Fibroblast of skin of right quadriceps (primary cell): ENCODE measurements around the gene SLC15A5.

Source experiments
- DNase-seq: peaks from one replicate; pipeline ENCODE4 v3.0.0-alpha.2; 2013

The SLC15A5 gene

GRCh38 chr12:16258963-16259362 lies 18.5 kb downstream of the SLC15A5 start:
- no peak for DNase-seq

GRCh38 chr12:16246264-16246663 lies 31.2 kb downstream of the SLC15A5 start:
- DNase-seq, result no peak

GRCh38 chr12:16245209-16245608 lies 32.3 kb downstream of the SLC15A5 start:
- no peak for DNase-seq

GRCh38 chr12:16243487-16244412 lies 33.7 kb downstream of the SLC15A5 start:
- DNase-seq, result no peak

- DNase-seq, result no peak
Measured at GRCh38 chr12:16241346-16241745, 36.1 kb downstream of the SLC15A5 start.

GRCh38 chr12:16238661-16239060 lies 38.8 kb downstream of the SLC15A5 start:
- no peak for DNase-seq

GRCh38 chr12:16229676-16230075 lies 47.8 kb downstream of the SLC15A5 start:
- DNase-seq, result no peak

- DNase-seq, result no peak
Measured at GRCh38 chr12:16228067-16228466, 49.4 kb downstream of the SLC15A5 start.

GRCh38 chr12:16225692-16226091 lies 51.8 kb downstream of the SLC15A5 start:
- no peak for DNase-seq

GRCh38 chr12:16224196-16224595 lies 53.3 kb downstream of the SLC15A5 start:
- DNase-seq, result no peak

- no peak for DNase-seq
Measured at GRCh38 chr12:16221776-16222175, 55.7 kb downstream of the SLC15A5 start.

GRCh38 chr12:16220120-16220519 lies 57.4 kb downstream of the SLC15A5 start:
- DNase-seq, result no peak

GRCh38 chr12:16218934-16219751 lies 58.3 kb downstream of the SLC15A5 start:
- no peak for DNase-seq

GRCh38 chr12:16218234-16218633 lies 59.3 kb downstream of the SLC15A5 start:
- DNase-seq, result no peak

GRCh38 chr12:16211731-16212130 lies 65.8 kb downstream of the SLC15A5 start:
- DNase-seq, result no peak

GRCh38 chr12:16198884-16199283 lies 78.6 kb downstream of the SLC15A5 start:
- DNase-seq, result no peak

- DNase-seq, result no peak
Measured at GRCh38 chr12:16197600-16197999, 79.9 kb downstream of the SLC15A5 start.

- DNase-seq, result no peak
Measured at GRCh38 chr12:16189849-16190248, 87.6 kb downstream of the SLC15A5 start.

GRCh38 chr12:16187660-16188059 lies 89.8 kb downstream of the SLC15A5 start:
- DNase-seq, result no peak

- no peak for DNase-seq
Measured at GRCh38 chr12:16184681-16185080, 92.8 kb downstream of the SLC15A5 start.

GRCh38 chr12:16183541-16183940 lies 93.9 kb downstream of the SLC15A5 start:
- DNase-seq, result no peak

- DNase-seq, result no peak
Measured at GRCh38 chr12:16175840-16176239, 101.6 kb downstream of the SLC15A5 start.

- no peak for DNase-seq
Measured at GRCh38 chr12:16174282-16174681, 103.2 kb downstream of the SLC15A5 start.

- no peak for DNase-seq
Measured at GRCh38 chr12:16171348-16171747, 106.1 kb downstream of the SLC15A5 start.
